ENCODE data around the gene MYORG. TPM values are rescaled to one million over a fixed set of nuclear protein-coding genes. Genes with fewer than 3 reads are reported as not detected.

The MYORG gene
- total RNA-seq, 4 donors from 2014 or later: 42.0 to 113 (median 66.3) TPM

GRCh38 chr9:34332076-34332964 is 44.4 kb downstream of the MYORG start:
- in situ Hi-C loops (cut with MboI; ENCODE audit: low pct_ligation_motif_present in 1 of 4, low pct_unique_long_range_greater_than_20kb in 1 of 4, low sequenced_read_pairs in 3 of 4): loop anchor here in 1 of 4 donors (10.0 kb wide), 1 partner anchor 52 kb away; no protein-coding TSS in a partner anchor
- H3K36me3 ChIP-seq: no peaks in the 10 kb centered on the region
- TF ChIP-seq CTCF (IDR thresholded peaks at IDR 0.05): peak; percentile 48 to 69 (median 54)
- TF ChIP-seq POLR2AphosphoS5 (IDR thresholded peaks at IDR 0.05): no peak
- H3K27me3 ChIP-seq: no peaks in the 10 kb centered on the region
- DNase-seq: no peak
- peak overlapping the region in 1 of 4 donors; percentile 46 for H3K27ac ChIP-seq
- no peaks in the 10 kb centered on the region for H3K9me3 ChIP-seq
- peaks cover 13 to 20% (median 14%) of the 10 kb centered on the region in 4 donors for H3K4me1 ChIP-seq
- intact Hi-C loops (cut with DNase I; ENCODE audit: low total_unique reads): loop anchor here (2.0 to 10.0 kb wide), 2 partner anchors 46 to 262 kb away; no protein-coding TSS in a partner anchor
- H3K4me3 ChIP-seq: no peak overlapping the region
- WGBS, 2 donors (ENCODE audit: low coverage in 1 of 2): 21 to 36% methylated on average over 6 to 7 of the region's 7 CpGs

GRCh38 chr9:34331196-34331595 is 45.5 kb downstream of the MYORG start:
- WGBS, 2 donors (ENCODE audit: low coverage in 1 of 2): 61 to 88% methylated on average over 1 of the region's 1 CpG

GRCh38 chr9:34328987-34329832 is 47.5 kb downstream of the MYORG start, which contains the start of the genes KIF24 and NUDT2:
Gene KIF24 (minus strand): TSS chr9:34329268. CDS start chr9:34311346, 17,922 bp downstream.
Gene NUDT2 (plus strand): TSS chr9:34329569. CDS start chr9:34339040, 9,471 bp downstream.
- Histone ChIP-seq H3K4me1 (peaks cover 13 to 20% (median 14%) of the 10 kb centered on the region in 4 donors), H3K9me3 (no peaks in the 10 kb centered on the region), H3K27ac (peak within 1 kb of the TSS; percentile 96 to 100 (median 98)), H3K4me3 (peak within 1 kb of the TSS; percentile 49 to 99 (median 84)), H3K36me3 (no peaks in the 10 kb centered on the region), H3K27me3 (no peaks in the 10 kb centered on the region)
- in situ Hi-C loops (cut with MboI; ENCODE audit: low pct_ligation_motif_present in 1 of 4, low pct_unique_long_range_greater_than_20kb in 1 of 4, low sequenced_read_pairs in 3 of 4) (no loop called here), intact Hi-C loops (cut with DNase I; ENCODE audit: low total_unique reads) (no loop called here)
- DNase-seq: peak; percentile 97
- TF ChIP-seq POLR2AphosphoS5 (IDR thresholded peaks at IDR 0.05) (peak; percentile 89 to 91 (median 91)), EP300 (IDR thresholded peaks at IDR 0.05; ENCODE audit: low read depth) (no peak), CTCF (IDR thresholded peaks at IDR 0.05) (peak in 1 of 5 experiments; percentile 1), POLR2A (IDR thresholded peaks at IDR 0.05) (peak; percentile 90)
- 0% methylated on average over 11 to 51 of the region's 64 CpGs for WGBS, 2 donors (ENCODE audit: low coverage in 1 of 2)

More at GRCh38 chr9:34331196-34331595, 45.5 kb downstream of the MYORG start:
- DNase-seq: no peak
- TF ChIP-seq EP300 (IDR thresholded peaks at IDR 0.05; ENCODE audit: low read depth) (no peak), POLR2AphosphoS5 (IDR thresholded peaks at IDR 0.05) (no peak), CTCF (IDR thresholded peaks at IDR 0.05) (no peak), POLR2A (IDR thresholded peaks at IDR 0.05) (no peak)
- no peaks in the 10 kb centered on the region for H3K36me3 ChIP-seq
- no peak overlapping the region for H3K4me3 ChIP-seq
- no peaks in the 10 kb centered on the region for H3K27me3 ChIP-seq
- peaks cover 13 to 20% (median 14%) of the 10 kb centered on the region in 4 donors for H3K4me1 ChIP-seq
- H3K9me3 ChIP-seq: no peaks in the 10 kb centered on the region
- in situ Hi-C loops (cut with MboI; ENCODE audit: low pct_ligation_motif_present in 1 of 4, low pct_unique_long_range_greater_than_20kb in 1 of 4, low sequenced_read_pairs in 3 of 4): loop anchor here in 1 of 4 donors (10.0 kb wide), 1 partner anchor 54 kb away; no protein-coding TSS in a partner anchor
- no peak overlapping the region for H3K27ac ChIP-seq
- intact Hi-C loops (cut with DNase I; ENCODE audit: low total_unique reads): loop anchor here (10.0 kb wide), 1 partner anchor 264 kb away; no protein-coding TSS in a partner anchor

All from transverse colon (tissue), 4 donors.